GM12878 (cell line): Measurements from ENCODE around the gene PDE7B. TPM values are rescaled to one million over a fixed set of nuclear protein-coding genes. Genes with fewer than 3 reads are reported as not detected.

Experiments used
- ATAC-seq: fragments of 200-7000 bp; cut with Tn5 transposase; 3 replicates; pipeline ENCODE4 v1.9.1; 2020; ENCODE audit warnings: mild to moderate bottlenecking, moderate library complexity
- BruUV-seq: library from RNA; stranded (reverse); fragments of 400-500 nt; replicated peaks from 2 replicates; lab custom pipeline; 2021; lab: Mats Ljungman, UMichigan
- CTCF ChIA-PET: fragments of 300-600 bp; sonication (Branson Sonifier 250); formaldehyde crosslinking; extraction: SDS; loops from one replicate; lab custom pipeline; 2021; ENCODE audit warnings: inconsistent platforms; lab: Yijun Ruan, JAX
- POLR2A ChIA-PET: fragments of 350-600 bp; formaldehyde crosslinking; extraction: SDS; loops from one replicate; lab custom pipeline; 2021; ENCODE audit warnings: inconsistent platforms; lab: Charles Lee
- RAD21 ChIA-PET: fragments of 300-600 bp; sonication (Branson Sonifier 250); formaldehyde crosslinking; loops from one replicate; lab custom pipeline; 2023; ENCODE audit warnings: antibody characterized with exemption; ENCODE audit not compliant: unreplicated experiment; lab: Charles Lee
- SMC1A ChIA-PET: fragments of 300-600 bp; sonication (Branson Sonifier 250); formaldehyde crosslinking; loops from one replicate; lab custom pipeline; 2023; ENCODE audit not compliant: unreplicated experiment, uncharacterized antibody; lab: Charles Lee
- DNase-seq: peaks from one replicate; pipeline ENCODE4 v3.0.0-alpha.2; 2011; ENCODE audit warnings: low read depth, low spot score
- FAIRE-seq: peaks from 3 replicates; lab custom pipeline; 2011; peaks lifted over from hg19 to GRCh38; lab: Jason Lieb, UNC
- H2AFZ ChIP-seq: 2 replicates; pipeline ENCODE4 v1.6.0; 2011; ENCODE audit warnings: low read depth, low read length, control low read depth; ENCODE audit not compliant: control insufficient read depth
- H3K27ac ChIP-seq: 2 replicates; pipeline ENCODE4 v1.5.1; 2011; ENCODE audit warnings: control low read depth; ENCODE audit not compliant: control insufficient read depth, insufficient read depth
- H3K27me3 ChIP-seq, 2 experiments: replicated peaks in 1 of 2; 2 replicates each; pipeline versions ENCODE4 v1.6.0 to v1.6.1; 2011; ENCODE audit warnings: low read length in 1 of 2; ENCODE audit not compliant: control insufficient read depth in 2 of 2, insufficient read depth in 2 of 2
- H3K36me3 ChIP-seq, 2 experiments: 2 replicates each; pipeline ENCODE4 v1.5.1; 2011; ENCODE audit warnings: low read length in 1 of 2; ENCODE audit not compliant: control insufficient read depth in 2 of 2, insufficient read depth in 2 of 2
- H3K4me1 ChIP-seq: 2 replicates; pipeline ENCODE4 v1.6.1; 2011; ENCODE audit warnings: mild to moderate bottlenecking, low read length, moderate library complexity, mixed read lengths; ENCODE audit not compliant: control insufficient read depth, insufficient read depth
- H3K4me2 ChIP-seq: 2 replicates; pipeline ENCODE4 v1.6.0; 2011; ENCODE audit warnings: control low read depth; ENCODE audit not compliant: control insufficient read depth, insufficient read depth
- H3K4me3 ChIP-seq: fragments of 200-600 bp; sonication (generic); 2 replicates; pipeline ENCODE4 v1.5.1; 2016
- H3K79me2 ChIP-seq: 2 replicates; pipeline ENCODE4 v1.6.0; 2011; ENCODE audit warnings: low read length; ENCODE audit not compliant: control insufficient read depth, insufficient read depth
- H3K9ac ChIP-seq: 2 replicates; pipeline ENCODE4 v1.8.0; 2011; ENCODE audit warnings: low read length, control low read depth, mixed read lengths; ENCODE audit not compliant: control insufficient read depth, insufficient read depth
- H3K9me3 ChIP-seq: replicated peaks from 3 replicates; pipeline ENCODE4 v1.5.1; 2011; ENCODE audit warnings: mild to moderate bottlenecking, low read length; ENCODE audit not compliant: control insufficient read depth, insufficient read depth
- H4K20me1 ChIP-seq: 2 replicates; pipeline ENCODE4 v1.6.0; 2011; ENCODE audit not compliant: control insufficient read depth, insufficient read depth
- ATF3 ChIP-seq: IDR thresholded peaks from 2 replicates; pipeline ENCODE4 v1.6.1; 2011; ENCODE audit warnings: low read depth, mild to moderate bottlenecking, low read length, moderate library complexity, borderline replicate concordance; ENCODE audit errors: extremely low read depth
- BACH1 ChIP-seq: fragments of 450-650 bp; IDR thresholded peaks from 2 replicates; pipeline ENCODE4 v1.6.1; 2017; ENCODE audit warnings: mild to moderate bottlenecking, borderline replicate concordance
- BHLHE40 ChIP-seq, 2 experiments: fragments of 450-650 bp in 1 of 2; IDR thresholded peaks; 2 replicates each; pipeline ENCODE4 v1.6.1; 2011 to 2017; ENCODE audit warnings: low read depth in 2 of 2, borderline replicate concordance in 1 of 2, improper control_type of control experiment in 1 of 2, low read length in 1 of 2, mild to moderate bottlenecking in 1 of 2
- HCFC1 ChIP-seq: fragments of 150-350 bp; IDR thresholded peaks from 2 replicates; pipeline ENCODE4 v1.6.1; 2014; ENCODE audit warnings: low read length
- HDGF ChIP-seq: fragments of 450-650 bp; IDR thresholded peaks from 2 replicates; pipeline ENCODE4 v1.6.1; 2016; ENCODE audit warnings: antibody characterized with exemption
- MEF2A ChIP-seq: IDR thresholded peaks from 2 replicates; pipeline ENCODE4 v1.6.1; 2011; ENCODE audit warnings: low read depth, mild to moderate bottlenecking, low read length, moderate library complexity; ENCODE audit not compliant: insufficient read depth
- MLLT1 ChIP-seq: fragments of 450-650 bp; IDR thresholded peaks from 2 replicates; pipeline ENCODE4 v1.6.1; 2016; ENCODE audit warnings: mild to moderate bottlenecking
- NFYA ChIP-seq: IDR thresholded peaks from 2 replicates; pipeline ENCODE4 v1.6.1; 2011; ENCODE audit warnings: low read depth, mild to moderate bottlenecking, low read length, improper control_type of control experiment, borderline replicate concordance
- POLR2A ChIP-seq: IDR thresholded peaks from 2 replicates; pipeline ENCODE4 v1.6.1; 2011; ENCODE audit warnings: low read depth, mild to moderate bottlenecking, low read length
- SMAD5 ChIP-seq: IDR thresholded peaks from 2 replicates; pipeline ENCODE4 v1.6.1; 2016; ENCODE audit warnings: antibody characterized with exemption, low read depth
- TAF1 ChIP-seq: IDR thresholded peaks from 2 replicates; pipeline ENCODE4 v1.6.1; 2011; ENCODE audit warnings: mild to moderate bottlenecking, low read depth, low read length, borderline replicate concordance
- ZNF384 ChIP-seq: IDR thresholded peaks from 2 replicates; pipeline ENCODE4 v1.6.1; 2012; ENCODE audit warnings: low read depth, mild to moderate bottlenecking, low read length, improper control_type of control experiment, borderline replicate concordance
- WGBS: methylation state at CpG from one replicate; pipeline ENCODE4 v1.1.6; 2016; ENCODE audit warnings: low lambda C conversion rate; ENCODE audit not compliant: insufficient replicate concordance, insufficient coverage; ENCODE audit errors: missing lambda C conversion rate; 5-methylcytosine and 5-hydroxymethylcytosine counted together
- in situ Hi-C: fragments of 300-500 bp; cut with MboI; formaldehyde crosslinking; loops from 9 replicates; pipeline ENCODE4 v1.14.3; 2018; ENCODE audit warnings: mixed read lengths
- intact Hi-C: fragments of 100-400 bp; cut with micrococcal nuclease; formaldehyde crosslinking; loops from one replicate; pipeline ENCODE4 v1.14.2; 2022; ENCODE audit not compliant: unreplicated experiment
- polyA plus RNA-seq, 11 experiments: library from polyadenylated mRNA; depleted of rRNA in 4 of 11; unstranded in 6 of 11; stranded (reverse) in 5 of 11; fragments of >200 nt; fragmentation: Nextera tagmentation in 4 of 11; fragmentation: Illumina TruSeq in 1 of 11; extraction: Ambion mirVana in 4 of 11; extraction: Trizol in 1 of 11; gene quantifications; 1 replicate in 1 of 11; 2 replicates in 10 of 11; pipeline versions ENCODE4 v1.2.1 to v1.2.3, GENCODE V29; 2011 to 2016; ENCODE audit warnings: inconsistent platforms in 2 of 11, missing spikeins in 2 of 11, low read depth in 1 of 11
- total RNA-seq, 4 experiments: library from RNA; depleted of rRNA in 3 of 4; stranded (reverse); fragments of >200 nt in 3 of 4; fragmentation: Illumina TruSeq in 1 of 4; extraction: Trizol in 1 of 4; gene quantifications; 2 replicates each; pipeline versions ENCODE4 v1.2.1 to v1.2.3, GENCODE V29; 2013 to 2021

The PDE7B gene
- total and polyA plus RNA-seq, 10 of the 15 experiments (the other 5 are each of a cell fraction or from before 2014, with no cell fraction given) = not detected

DNA sequence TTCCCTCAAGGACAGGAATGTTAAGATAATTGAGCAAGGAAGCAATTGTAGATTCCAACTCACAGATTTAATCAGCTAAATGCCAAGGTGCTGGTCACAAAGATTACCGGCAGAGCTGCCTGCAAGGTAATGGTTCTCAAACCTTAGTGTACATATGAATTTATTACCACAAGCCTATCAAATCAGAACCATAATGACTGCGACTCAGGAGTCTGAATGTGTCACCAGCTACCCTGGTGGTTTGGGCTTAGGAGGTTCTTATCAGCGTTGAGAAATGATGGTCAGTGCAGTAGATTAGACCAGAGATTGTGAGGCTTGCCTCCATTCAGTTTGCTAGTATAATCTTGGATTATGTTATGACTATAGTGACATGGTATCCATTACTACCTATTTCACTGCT is 319.7 kb downstream of the PDE7B start:
- no peak for FAIRE-seq
- H3K9me3 ChIP-seq = no peaks in the 10 kb centered on the region
- ChIA-PET POLR2A (no interaction called here), CTCF (no interaction called here), RAD21 (no interaction called here), SMC1A (interaction anchor here (0.6 kb wide), 1 partner anchor 743 kb away, joined by 3 read pairs; no protein-coding TSS in a partner anchor)
- BruUV-seq = no TSS peak
- no peak overlapping the region for H3K4me2 ChIP-seq
- in situ Hi-C loops = no loop called here
- no peaks in the 10 kb centered on the region for H4K20me1 ChIP-seq
- TF ChIP-seq ATF3 (no peak), HDGF (no peak), BHLHE40 (IDR thresholded peaks at IDR 0.05; ENCODE audit: borderline replicate concordance in 1 of 2, low read depth in 2 of 2, low read length in 1 of 2) (no peak), BACH1 (no peak), TAF1 (no peak), SMAD5 (no peak), MLLT1 (no peak), POLR2A (no peak), HCFC1 (no peak), MEF2A (no peak), NFYA (no peak), ZNF384 (no peak)
- H3K27ac ChIP-seq = no peak overlapping the region
- H3K27me3 ChIP-seq = no peaks in the 10 kb centered on the region
- intact Hi-C loops = no loop called here
- no peak for DNase-seq
- H3K79me2 ChIP-seq = no peaks in the 10 kb centered on the region
- no peak for ATAC-seq
- WGBS = 87% methylated on average over 3 of the region's 3 CpGs
- H3K9ac ChIP-seq = no peak overlapping the region
- no peaks in the 10 kb centered on the region for H3K36me3 ChIP-seq
- H2AFZ ChIP-seq = no peak overlapping the region
- no peak overlapping the region for H3K4me3 ChIP-seq
- H3K4me1 ChIP-seq = no peaks in the 10 kb centered on the region
